GM18499 (cell line): ENCODE data around the gene ADAM22.

Source experiments
- ATAC-seq: cut with Tn5 transposase; IDR thresholded peaks from one replicate; pipeline ENCODE4 v1.9.1; 2021; ENCODE audit warnings: moderate number of reproducible peaks; ENCODE audit not compliant: insufficient read depth, unreplicated experiment

ADAM22 gene

DNA sequence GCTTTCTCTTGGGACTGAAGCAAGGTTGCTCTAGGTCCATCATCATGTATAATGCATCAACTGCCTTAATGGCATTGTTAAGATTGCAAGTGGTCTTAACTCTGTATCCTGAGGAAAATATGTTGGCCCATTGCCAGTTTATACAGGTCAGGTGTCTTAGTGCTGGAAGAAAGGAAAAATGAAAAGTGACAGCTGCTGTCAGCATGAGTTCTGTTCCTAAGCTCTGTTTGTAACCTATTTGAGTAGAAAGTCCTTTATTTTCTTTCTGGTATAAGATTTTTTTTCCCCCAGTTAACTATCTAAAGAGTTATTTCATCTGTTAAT is 158.6 kb downstream of the ADAM22 start:
- ATAC-seq = no peak

- no peak for ATAC-seq
Measured at GRCh38 chr7:88101769-88102168, 167.7 kb downstream of the ADAM22 start.

DNA sequence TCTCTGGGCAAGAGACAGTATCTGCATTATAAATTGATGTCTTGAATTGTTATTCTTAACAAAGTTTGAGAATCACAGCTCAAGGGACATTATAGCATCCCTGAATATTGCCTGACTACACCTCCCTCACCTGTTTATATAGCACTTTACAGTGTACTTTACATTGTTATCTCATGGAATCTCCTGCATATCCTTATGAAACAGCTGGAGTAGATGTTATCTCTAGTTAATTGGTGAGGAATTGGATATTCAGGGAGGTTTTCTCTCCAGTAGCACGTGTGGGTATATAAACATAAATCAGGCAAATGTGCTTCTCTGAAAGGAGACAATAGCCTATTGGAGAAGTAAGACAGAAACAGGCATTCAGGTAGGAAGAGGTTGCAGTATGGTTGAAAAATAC is 168.6 kb downstream of the ADAM22 start:
- ATAC-seq = no peak

DNA sequence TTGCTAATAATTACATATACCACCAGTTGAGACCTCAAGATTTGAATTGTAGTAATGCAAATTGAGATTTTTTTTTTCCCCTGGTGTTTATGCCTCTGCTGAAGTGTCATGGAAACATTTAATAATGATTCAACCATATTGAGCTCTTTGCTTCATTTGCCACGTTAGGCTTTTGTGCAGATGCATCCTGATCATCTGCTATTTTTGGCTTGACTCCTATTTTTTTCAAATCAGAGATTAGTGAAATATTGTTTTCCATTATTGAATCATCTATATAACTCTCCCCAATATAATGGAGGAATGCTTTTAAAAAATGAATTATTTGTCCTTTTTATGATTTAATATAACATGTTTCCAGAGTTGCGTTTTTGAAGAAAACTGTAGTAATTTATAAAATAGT is 170.7 kb downstream of the ADAM22 start:
- no peak for ATAC-seq

DNA sequence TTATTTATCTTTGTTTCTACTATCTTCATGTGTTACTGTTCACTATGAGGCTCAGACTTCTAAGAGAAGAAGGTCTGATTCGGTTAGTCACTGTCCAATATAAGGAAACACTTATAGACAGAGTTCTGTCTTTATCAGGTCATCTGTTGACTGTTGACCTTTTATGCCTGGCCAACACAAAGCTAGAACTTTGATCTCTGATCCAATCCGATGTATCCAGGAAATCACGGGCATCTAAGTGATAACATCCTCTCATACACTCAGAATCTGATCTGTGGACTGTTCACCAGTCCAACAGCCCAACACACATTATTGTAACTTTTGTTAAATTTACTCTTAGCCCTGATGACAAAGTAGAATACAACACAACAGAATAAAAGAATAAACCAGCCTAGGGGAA is 171.2 kb downstream of the ADAM22 start:
- ATAC-seq = no peak

GRCh38 chr7:88106434-88106833 is 172.4 kb downstream of the ADAM22 start:
- no peak for ATAC-seq

- no peak for ATAC-seq
Measured at GRCh38 chr7:88109612-88110011, 175.6 kb downstream of the ADAM22 start.

DNA sequence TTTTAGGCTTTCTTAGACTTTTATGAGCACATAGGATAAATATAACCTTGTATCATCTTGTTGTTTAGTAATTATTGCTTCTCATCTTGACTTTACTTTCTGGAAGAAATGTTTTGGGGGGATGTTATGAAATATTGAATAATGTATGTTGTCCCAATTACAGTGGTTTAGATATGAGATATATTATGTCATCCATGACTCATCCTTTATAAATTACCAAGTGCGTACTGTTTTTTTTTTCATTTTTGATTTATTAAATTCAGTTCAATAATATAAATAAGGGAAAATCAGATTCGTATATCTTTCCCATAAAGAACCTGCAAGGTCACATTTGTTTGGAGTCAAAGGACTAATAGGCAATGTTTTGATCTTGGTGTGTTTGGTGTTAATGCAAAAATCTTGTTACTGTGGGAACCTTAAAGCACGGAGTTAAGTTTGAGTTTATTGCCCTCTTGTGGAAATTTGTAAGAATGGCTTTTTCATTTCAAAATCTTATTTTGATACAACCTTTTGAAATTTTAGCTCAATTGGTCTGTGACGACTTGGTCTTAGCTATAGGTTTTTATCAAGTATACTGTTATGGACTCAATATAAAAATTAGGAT is 177.2 kb downstream of the ADAM22 start:
- ATAC-seq = no peak

DNA sequence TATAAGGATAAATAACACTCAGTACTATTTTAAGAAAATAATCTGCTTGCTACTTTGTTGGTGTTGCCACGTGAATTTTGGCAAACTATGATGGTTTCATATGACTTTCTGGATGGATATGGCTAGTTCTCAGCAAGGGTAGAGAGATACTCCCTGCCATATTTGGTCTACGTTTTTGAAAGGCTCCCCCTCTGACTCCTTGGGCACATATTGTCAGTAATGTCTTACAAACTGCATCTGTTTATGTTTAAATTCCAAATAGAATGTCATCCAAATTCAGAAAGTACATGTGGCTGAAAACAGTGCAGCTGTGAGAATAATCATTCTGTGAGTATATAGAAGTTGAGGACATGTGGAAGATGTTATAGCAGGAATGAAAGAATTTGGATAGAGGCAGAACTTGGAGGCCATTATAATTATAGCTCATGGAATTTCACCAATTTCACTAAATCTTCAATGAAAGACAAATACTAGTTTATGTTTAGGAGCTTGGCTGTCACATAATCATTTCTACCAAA is 178.0 kb downstream of the ADAM22 start:
- ATAC-seq = no peak

DNA sequence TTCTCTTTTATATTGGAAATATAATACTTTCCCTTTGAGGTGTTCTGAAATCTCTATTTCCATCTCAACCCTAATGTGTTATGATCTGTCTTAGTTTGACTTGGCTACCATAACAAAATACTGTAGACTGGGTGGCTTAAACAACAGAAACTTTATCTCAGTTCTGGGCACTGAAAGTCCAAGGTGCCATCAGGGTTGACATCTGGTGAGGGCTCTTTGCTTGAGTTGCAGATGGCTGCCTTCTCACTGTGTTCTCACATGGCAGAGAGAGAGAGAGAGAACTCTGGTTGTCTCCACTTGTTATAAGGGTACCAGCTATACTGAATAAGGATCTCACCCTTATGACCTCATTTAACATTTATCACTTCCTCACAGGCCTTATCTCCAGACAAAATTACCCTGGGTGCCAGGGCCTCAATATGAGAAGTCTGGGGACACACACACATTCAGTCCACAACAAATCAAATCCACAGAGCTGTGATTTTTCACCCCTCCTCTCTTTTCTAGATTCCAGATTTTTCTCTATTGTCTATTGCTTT is 181.3 kb downstream of the ADAM22 start:
- no peak for ATAC-seq

GRCh38 chr7:88115816-88116215 is 181.8 kb downstream of the ADAM22 start:
- no peak for ATAC-seq

DNA sequence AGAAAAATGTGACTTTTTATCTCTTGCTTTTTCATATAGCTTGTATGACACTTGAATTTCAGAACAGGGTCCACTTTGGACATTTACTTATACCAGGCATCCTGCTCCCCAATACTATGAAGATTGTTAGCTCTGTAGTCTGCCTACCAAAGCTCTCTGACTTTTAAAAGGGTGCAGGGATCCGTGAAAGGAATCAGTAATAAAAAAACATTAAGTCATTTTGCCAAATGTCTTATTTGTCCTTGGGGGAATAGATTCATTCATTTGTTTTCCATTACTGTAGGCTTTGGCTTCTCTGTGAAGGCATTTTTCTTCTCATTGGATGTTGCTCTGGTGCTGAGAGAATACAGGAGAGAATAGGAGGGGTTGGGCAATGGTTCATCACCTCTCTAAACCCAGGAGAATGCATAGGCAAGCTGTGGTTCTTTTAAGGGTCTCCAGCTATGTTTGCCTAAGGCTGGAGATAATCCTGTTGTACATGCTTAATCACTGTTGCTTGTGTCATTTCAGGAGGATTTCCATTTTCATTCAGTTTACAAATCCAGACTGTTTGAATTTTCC is 182.3 kb downstream of the ADAM22 start:
- ATAC-seq = no peak

DNA sequence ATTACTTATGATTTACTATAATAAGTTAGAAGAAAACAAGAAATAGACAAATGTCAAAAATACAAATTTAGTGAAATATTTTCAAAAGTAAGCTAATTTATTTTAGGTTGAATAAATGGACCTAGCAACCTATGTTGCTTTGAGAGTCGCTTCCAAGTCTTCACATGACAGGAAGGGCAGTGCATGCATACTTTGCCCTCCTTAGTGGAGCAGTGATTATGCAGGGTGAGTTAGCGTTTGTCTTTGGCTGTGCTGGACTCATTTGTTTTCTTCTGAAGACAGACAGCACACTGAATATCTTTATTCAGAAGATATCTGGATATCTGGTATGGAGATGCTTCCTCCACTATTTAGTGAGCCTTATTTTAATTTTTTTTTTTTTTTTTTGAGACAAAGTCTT is 183.3 kb downstream of the ADAM22 start:
- no peak for ATAC-seq

DNA sequence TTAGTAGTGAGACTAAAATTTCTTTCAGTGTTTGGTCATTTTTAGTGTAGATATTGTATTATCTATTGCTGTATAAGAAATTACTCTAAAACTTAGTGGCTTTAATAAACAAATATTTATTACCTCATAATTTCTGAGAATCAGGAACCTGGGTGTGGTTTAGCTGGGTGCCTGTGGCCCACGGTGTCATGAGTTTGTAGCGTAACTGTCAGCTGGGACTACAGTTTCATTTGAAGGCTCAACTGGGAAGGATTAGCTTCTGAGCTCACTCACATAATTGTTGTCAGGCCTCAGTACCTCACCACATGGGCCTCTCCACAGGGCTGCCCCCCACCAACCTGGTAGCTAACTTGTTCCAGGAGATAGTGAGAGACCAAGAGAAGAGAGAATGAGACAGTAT is 187.3 kb downstream of the ADAM22 start:
- no peak for ATAC-seq

GRCh38 chr7:88127637-88128290 is 193.7 kb downstream of the ADAM22 start:
- no peak for ATAC-seq

DNA sequence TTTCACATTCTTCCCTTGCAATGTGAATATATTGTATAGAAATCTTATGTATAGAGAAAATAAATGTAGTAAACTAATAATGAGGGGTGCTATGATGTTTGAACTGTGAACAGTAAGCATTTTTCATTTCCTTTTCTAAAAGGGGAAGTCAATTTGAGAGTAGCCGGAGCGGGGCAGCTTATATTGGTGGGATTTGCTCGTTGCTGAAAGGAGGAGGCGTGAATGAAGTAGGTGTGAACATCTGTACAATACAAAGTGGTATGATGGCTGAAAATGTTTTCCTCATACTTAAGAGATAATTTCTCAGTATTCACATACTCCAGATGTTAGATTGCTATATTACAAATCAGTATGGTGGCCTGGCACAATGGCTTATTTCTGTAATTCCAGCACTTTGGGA is 198.7 kb downstream of the ADAM22 start:
- ATAC-seq = no peak

- no peak for ATAC-seq
Measured at GRCh38 chr7:88140947-88141346, 206.9 kb downstream of the ADAM22 start.

DNA sequence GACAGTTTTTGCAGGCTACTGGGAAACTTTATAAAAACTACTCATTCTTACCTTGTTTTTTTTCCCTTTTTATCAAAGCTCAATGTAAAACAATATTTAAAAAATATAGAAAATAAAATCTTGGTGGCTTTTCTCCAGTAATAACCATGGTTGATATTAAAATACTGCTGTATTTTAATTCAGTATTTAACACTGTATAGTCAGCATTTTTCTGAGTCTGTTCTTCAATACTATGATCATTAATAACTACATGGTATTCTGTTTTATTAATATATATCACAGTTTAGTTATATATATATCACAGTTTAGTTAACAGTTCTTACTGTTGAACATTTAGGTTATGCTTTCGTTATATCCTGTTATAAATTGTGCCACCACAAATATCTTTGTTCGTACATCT is 207.4 kb downstream of the ADAM22 start:
- ATAC-seq = no peak

GRCh38 chr7:88141953-88142352 is 207.9 kb downstream of the ADAM22 start:
- ATAC-seq = no peak

DNA sequence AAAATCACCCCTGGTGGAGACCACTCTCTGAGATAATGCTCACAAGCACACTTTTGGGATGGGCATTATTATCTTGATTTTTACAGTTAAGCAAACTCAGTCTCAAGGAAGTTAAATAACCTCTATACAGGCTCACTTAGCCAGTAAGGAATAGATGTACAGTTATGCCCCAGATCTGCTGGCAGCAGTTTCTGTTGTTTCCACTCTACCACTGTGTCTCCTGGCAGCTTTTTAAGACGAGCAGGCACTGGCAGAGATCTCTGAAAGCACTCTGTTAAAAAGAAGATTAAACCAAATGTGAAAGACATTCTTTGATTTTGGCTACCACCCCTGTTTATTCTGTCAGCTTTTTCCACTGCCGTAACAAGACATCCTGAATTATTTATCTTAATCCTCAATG is 212.6 kb downstream of the ADAM22 start:
- no peak for ATAC-seq

DNA sequence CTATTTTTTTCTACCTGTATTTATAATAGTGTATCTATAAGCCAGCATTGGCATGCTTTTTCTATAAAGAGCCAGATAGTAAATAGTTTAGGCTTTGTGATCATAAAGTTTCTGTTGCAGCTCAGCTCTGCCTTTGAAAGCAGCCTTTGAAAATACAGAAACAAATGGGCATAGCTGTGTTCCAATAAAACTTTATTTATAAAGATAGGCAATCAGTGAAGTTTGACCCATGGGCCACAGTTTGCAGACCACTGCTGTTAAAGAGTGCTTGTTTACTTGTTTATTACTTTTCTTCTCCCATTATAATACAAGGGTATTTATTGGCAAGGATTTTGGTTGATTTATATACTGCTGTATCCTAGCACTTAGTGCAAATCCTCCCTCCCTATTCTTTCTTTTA is 213.3 kb downstream of the ADAM22 start:
- no peak for ATAC-seq

DNA sequence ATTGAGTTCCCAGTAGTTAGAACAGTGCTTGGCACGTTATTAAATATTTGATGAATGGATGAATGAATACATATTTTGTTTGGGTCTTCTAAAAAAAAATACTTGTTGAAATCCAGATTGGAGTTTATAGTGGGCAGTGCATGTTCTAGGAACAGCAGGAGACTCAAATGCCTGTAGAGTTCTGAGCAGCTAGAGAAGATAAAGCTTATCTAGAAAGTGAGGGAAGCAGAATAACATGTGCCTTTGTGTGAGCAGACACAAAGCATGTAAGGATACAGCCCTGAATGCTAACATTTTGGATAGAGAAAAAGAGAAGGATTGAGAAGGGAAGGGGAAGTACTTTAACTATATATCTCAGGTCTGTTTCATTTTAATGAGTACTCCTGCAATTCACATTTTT is 213.9 kb downstream of the ADAM22 start:
- ATAC-seq = no peak
